ENCODE results near the gene PIGZ. TPM values are rescaled to one million over a fixed set of nuclear protein-coding genes. Genes with fewer than 3 reads are reported as not detected.

Gene PIGZ
- total RNA-seq, 1 donor from 2014 or later, result not detected

- Histone ChIP-seq H3K4me3 (no peak overlapping the region), H3K79me2 (ENCODE audit: low read depth) (no peaks in the 10 kb centered on the region), H3K27ac (no peak overlapping the region), H3K4me1 (peaks cover 8% of the 10 kb centered on the region), H3F3A (ENCODE audit: low read depth) (peaks cover 12% of the 10 kb centered on the region), H3K27me3 (peaks cover 25% of the 10 kb centered on the region), H2AFZ (replicated peaks) (no peak overlapping the region), H3K9me3 (ENCODE audit: low read depth) (no peaks in the 10 kb centered on the region), H3K36me3 (no peaks in the 10 kb centered on the region), H3K4me2 (no peak overlapping the region), H3K9ac (no peak overlapping the region), H4K20me1 (ENCODE audit: low read depth) (no peaks in the 10 kb centered on the region)
- TF ChIP-seq, protein P1, sequence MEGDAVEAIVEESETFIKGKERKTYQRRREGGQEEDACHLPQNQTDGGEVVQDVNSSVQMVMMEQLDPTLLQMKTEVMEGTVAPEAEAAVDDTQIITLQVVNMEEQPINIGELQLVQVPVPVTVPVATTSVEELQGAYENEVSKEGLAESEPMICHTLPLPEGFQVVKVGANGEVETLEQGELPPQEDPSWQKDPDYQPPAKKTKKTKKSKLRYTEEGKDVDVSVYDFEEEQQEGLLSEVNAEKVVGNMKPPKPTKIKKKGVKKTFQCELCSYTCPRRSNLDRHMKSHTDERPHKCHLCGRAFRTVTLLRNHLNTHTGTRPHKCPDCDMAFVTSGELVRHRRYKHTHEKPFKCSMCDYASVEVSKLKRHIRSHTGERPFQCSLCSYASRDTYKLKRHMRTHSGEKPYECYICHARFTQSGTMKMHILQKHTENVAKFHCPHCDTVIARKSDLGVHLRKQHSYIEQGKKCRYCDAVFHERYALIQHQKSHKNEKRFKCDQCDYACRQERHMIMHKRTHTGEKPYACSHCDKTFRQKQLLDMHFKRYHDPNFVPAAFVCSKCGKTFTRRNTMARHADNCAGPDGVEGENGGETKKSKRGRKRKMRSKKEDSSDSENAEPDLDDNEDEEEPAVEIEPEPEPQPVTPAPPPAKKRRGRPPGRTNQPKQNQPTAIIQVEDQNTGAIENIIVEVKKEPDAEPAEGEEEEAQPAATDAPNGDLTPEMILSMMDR (IDR thresholded peaks at IDR 0.05), result no peak
- TF ChIP-seq EZH2phosphoT487 (IDR thresholded peaks at IDR 0.05) (no peak), EZH2 (IDR thresholded peaks at IDR 0.05) (no peak)
- H3K4me1 Mint-ChIP-seq, result peaks cover 10% of the 10 kb centered on the region
- peaks cover 7% of the 10 kb centered on the region for H3K27me3 Mint-ChIP-seq (ENCODE audit: insufficient read depth, low read depth)
- DNase-seq (ENCODE audit: low spot score), result no peak
- no peaks in the 10 kb centered on the region for H3K9me3 Mint-ChIP-seq
- H3K4me3 Mint-ChIP-seq, result no peak overlapping the region
- H3K36me3 Mint-ChIP-seq, result peaks cover 9% of the 10 kb centered on the region
- no peak overlapping the region for H3K27ac Mint-ChIP-seq
Measured at GRCh38 chr3:197000211-197000610, 31.6 kb upstream of the PIGZ start.

DNA sequence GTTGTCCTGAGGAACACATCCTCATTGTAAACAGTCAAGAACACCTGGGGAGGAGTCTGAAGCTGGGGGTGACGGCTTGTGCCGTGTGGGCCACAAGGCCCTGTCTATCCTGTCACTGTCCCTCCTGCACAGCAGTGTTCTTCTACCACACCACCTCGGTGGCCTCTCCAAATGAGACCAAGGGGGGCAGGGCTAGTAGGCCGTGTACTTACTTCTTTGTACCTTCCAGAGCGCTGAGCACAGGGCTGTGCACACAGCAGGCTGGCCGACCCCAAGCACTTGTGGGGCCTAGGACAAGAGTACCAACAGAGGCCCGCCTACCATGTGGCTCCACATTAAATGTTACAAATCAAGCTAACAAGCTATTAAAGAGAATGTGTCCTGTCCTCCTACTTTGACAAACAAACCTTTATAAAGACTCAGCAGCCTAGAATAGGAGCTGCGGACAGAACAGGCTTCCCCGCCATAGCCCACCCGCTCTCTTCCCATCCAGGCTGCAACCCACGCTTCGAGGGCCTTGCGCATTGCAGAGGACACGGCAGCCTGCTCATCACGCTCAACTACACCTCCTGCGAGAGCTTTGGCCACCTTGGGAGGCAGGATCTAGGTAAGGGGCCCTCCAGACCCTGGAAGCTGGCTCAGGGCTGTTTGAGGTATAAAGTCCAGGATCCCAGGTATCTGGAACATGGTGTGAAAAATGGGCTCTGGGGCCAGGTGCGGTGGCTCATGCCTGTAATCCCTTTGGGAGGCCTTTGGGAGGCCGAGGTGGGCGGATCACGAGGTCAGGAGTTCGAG is 30.5 kb upstream of the PIGZ start:
- H2AFZ ChIP-seq (replicated peaks), result no peak overlapping the region
- peaks cover 15% of the 10 kb centered on the region for H3K27me3 ChIP-seq
- Mint-ChIP-seq H3K4me3 (no peak overlapping the region), H3K9me3 (no peaks in the 10 kb centered on the region), H3K36me3 (peaks cover 5% of the 10 kb centered on the region), H3K27me3 (ENCODE audit: insufficient read depth, low read depth) (peaks cover 4% of the 10 kb centered on the region), H3K4me1 (peaks cover 9% of the 10 kb centered on the region), H3K27ac (no peak overlapping the region)
- H3K79me2 ChIP-seq (ENCODE audit: low read depth), result no peaks in the 10 kb centered on the region
- H3K9me3 ChIP-seq (ENCODE audit: low read depth), result no peaks in the 10 kb centered on the region
- H3K4me3 ChIP-seq, result no peak overlapping the region
- H3K36me3 ChIP-seq, result no peaks in the 10 kb centered on the region
- peaks cover 12% of the 10 kb centered on the region for H3F3A ChIP-seq (ENCODE audit: low read depth)
- TF ChIP-seq, protein P1 (IDR thresholded peaks at IDR 0.05), result no peak
- TF ChIP-seq EZH2phosphoT487 (IDR thresholded peaks at IDR 0.05) (no peak), EZH2 (IDR thresholded peaks at IDR 0.05) (no peak)
- no peak for DNase-seq (ENCODE audit: low spot score)
- H3K4me1 ChIP-seq, result peaks cover 8% of the 10 kb centered on the region
- H3K9ac ChIP-seq, result no peak overlapping the region
- H3K4me2 ChIP-seq, result no peak overlapping the region
- H4K20me1 ChIP-seq (ENCODE audit: low read depth), result no peaks in the 10 kb centered on the region
- H3K27ac ChIP-seq, result no peak overlapping the region

DNA sequence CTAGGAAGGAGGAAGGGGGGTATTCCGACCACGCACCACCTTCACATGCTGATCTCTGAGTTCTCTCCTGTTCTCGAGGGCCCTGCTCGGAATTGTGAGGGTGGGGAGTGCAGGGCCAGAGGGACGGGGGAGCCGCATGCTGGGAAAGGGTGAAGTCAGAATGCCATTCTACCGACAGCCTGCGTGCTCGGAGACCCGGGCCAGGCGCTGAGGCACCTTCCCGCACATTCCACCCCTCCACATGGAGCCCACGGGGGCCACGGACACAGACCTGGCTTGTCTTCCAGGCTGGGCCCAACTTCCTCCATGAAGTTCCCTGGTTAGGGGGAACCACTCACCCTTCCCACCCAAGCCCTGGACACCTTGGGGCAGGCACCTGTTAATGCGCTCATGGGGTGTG is 28.7 kb upstream of the PIGZ start:
- H3K9me3 Mint-ChIP-seq, result no peaks in the 10 kb centered on the region
- DNase-seq (ENCODE audit: low spot score), result no peak
- peaks cover 2% of the 10 kb centered on the region for H3K27me3 Mint-ChIP-seq (ENCODE audit: insufficient read depth, low read depth)
- H3K4me3 ChIP-seq, result no peak overlapping the region
- H3K4me1 ChIP-seq, result peaks cover 3% of the 10 kb centered on the region
- no peaks in the 10 kb centered on the region for H4K20me1 ChIP-seq (ENCODE audit: low read depth)
- H3K4me2 ChIP-seq, result no peak overlapping the region
- no peaks in the 10 kb centered on the region for H3K36me3 ChIP-seq
- no peak for TF ChIP-seq EZH2 (IDR thresholded peaks at IDR 0.05)
- TF ChIP-seq, protein P1 (IDR thresholded peaks at IDR 0.05), result no peak
- TF ChIP-seq EZH2phosphoT487 (IDR thresholded peaks at IDR 0.05), result no peak
- no peaks in the 10 kb centered on the region for H3K79me2 ChIP-seq (ENCODE audit: low read depth)
- H3K4me3 Mint-ChIP-seq, result no peak overlapping the region
- no peak overlapping the region for H3K27ac ChIP-seq
- H2AFZ ChIP-seq (replicated peaks), result no peak overlapping the region
- H3K27me3 ChIP-seq, result peaks cover 2% of the 10 kb centered on the region
- no peak overlapping the region for H3K27ac Mint-ChIP-seq
- H3K4me1 Mint-ChIP-seq, result peaks cover 12% of the 10 kb centered on the region
- no peak overlapping the region for H3K9ac ChIP-seq
- H3K36me3 Mint-ChIP-seq, result peaks cover 2% of the 10 kb centered on the region
- H3F3A ChIP-seq (ENCODE audit: low read depth), result peaks cover 9% of the 10 kb centered on the region
- no peaks in the 10 kb centered on the region for H3K9me3 ChIP-seq (ENCODE audit: low read depth)
